Lung (tissue), 12 donors: ENCODE data around the gene ERAP2. TPM values are rescaled to one million over a fixed set of nuclear protein-coding genes. Genes with fewer than 3 reads are reported as not detected.
A peak's percentile ranks its signal among the peaks of the same experiment; 100 is the strongest.

Experiments
- ATAC-seq: fragments of 200-7000 bp; cut with Tn5 transposase; one replicate; pipeline ENCODE4 v1.9.1; 2020; ENCODE audit warnings: moderate number of reproducible peaks; ENCODE audit not compliant: insufficient read depth, low FRiP score
- DNase-seq, 3 donors: peaks; one replicate each; pipeline ENCODE4 v3.0.0-alpha.2; 2013 to 2017
- H3K27ac ChIP-seq, 2 donors: one replicate each; pipeline ENCODE4 v1.5.1; 2013; ENCODE audit warnings: mild to moderate bottlenecking in 2 of 2, moderate library complexity in 2 of 2, control low read depth in 1 of 2, inconsistent platforms in 1 of 2, low read depth in 1 of 2, low read length in 1 of 2
- H3K27me3 ChIP-seq, 3 donors: one replicate each; pipeline ENCODE4 v1.5.1; 2013; ENCODE audit warnings: low read length in 2 of 3; ENCODE audit not compliant: control insufficient read depth in 3 of 3, insufficient read depth in 3 of 3
- H3K36me3 ChIP-seq, 4 donors: one replicate each; pipeline ENCODE4 v1.5.1; 2013; ENCODE audit warnings: low read length in 4 of 4, mild to moderate bottlenecking in 1 of 4, moderate library complexity in 1 of 4; ENCODE audit not compliant: control insufficient read depth in 4 of 4, insufficient read depth in 4 of 4
- H3K4me1 ChIP-seq, 5 donors: one replicate each; pipeline ENCODE4 v1.5.1; 2013; ENCODE audit warnings: low read length in 5 of 5, mild to moderate bottlenecking in 2 of 5, moderate library complexity in 1 of 5; ENCODE audit not compliant: control insufficient read depth in 5 of 5, insufficient read depth in 5 of 5
- H3K4me3 ChIP-seq: one replicate; pipeline ENCODE4 v1.5.1; 2013; ENCODE audit warnings: mild to moderate bottlenecking, control low read depth, moderate library complexity
- H3K9ac ChIP-seq, 2 donors: one replicate each; pipeline ENCODE4 v1.5.1; 2013; ENCODE audit warnings: low read length in 2 of 2, control low read depth in 1 of 2; ENCODE audit not compliant: insufficient read depth in 1 of 2
- H3K9me3 ChIP-seq, 4 donors: one replicate each; pipeline ENCODE4 v1.5.1; 2013; ENCODE audit warnings: low read length in 3 of 4, mild to moderate bottlenecking in 1 of 4, moderate library complexity in 1 of 4; ENCODE audit not compliant: control insufficient read depth in 4 of 4, insufficient read depth in 3 of 4
- WGBS, 2 donors: extraction: QIAGEN DNeasy Blood & Tissue Kit; methylation state at CpG; one replicate each; pipeline ENCODE4 v1.1.7; 2013; 5-methylcytosine and 5-hydroxymethylcytosine counted together
- polyA plus RNA-seq, 2 donors: library from polyadenylated mRNA; stranded (reverse); fragments of 200-250 nt; gene quantifications; one replicate each; pipeline ENCODE4 v1.2.1, GENCODE V29; 2013
- total RNA-seq, 2 donors: library from RNA; depleted of rRNA in 1 of 2; stranded (reverse); fragments of >200 nt in 1 of 2; gene quantifications; one replicate each; pipeline ENCODE4 v1.2.1, GENCODE V29; 2014 to 2021
- TF ChIP-seq, protein P1 (sequence below): IDR thresholded peaks from 2 replicates; pipeline ENCODE4 v1.5.1; 2012; ENCODE audit warnings: mild to moderate bottlenecking; ENCODE audit errors: control extremely low read depth, extremely low read depth
- donor health status: control.
- donor health status: control.
- donor health status: Bipolar disorder and iron deficiency.
- donor health status: healthy.
- donor health status: DM: yes; HTN: yes; CAD: no.

Gene ERAP2
- total and polyA plus RNA-seq, 4 donors, result 2.8 to 19.8 (median 8.2) TPM

DNA sequence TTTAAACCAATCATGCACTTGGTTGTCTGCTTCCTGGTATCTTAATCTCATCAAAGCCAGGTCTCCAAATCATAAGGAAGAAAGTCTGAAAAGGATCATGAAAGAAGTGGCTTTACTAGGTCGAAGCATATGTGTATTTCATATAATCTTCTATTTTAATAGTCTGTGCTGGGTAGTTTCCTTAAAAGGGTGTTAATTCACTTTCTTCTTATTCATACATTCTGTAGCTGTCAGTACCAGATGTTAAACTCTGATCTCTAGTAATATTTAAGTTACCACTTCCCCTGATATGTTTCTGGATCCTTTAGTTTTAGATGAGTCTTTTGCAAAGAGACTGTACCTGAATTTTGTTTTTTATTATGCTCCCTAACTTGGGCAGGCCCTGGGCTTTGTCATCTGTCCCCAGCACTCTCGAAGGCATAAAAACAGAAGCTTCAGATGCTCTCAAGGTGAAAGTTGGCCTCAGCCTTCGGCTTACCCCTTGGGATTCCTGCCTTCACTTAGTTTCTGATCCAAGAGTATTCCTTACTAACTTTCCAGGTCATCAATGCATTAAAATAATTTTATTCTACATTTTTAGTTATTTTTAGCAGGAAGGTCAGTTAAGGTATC lies 44.5 kb downstream of the ERAP2 start:
- ATAC-seq, result no peak
- 68 to 82% methylated on average over 3 of the region's 3 CpGs for WGBS, 2 donors
- no peak overlapping the region for H3K4me3 ChIP-seq
- no peaks in the 10 kb centered on the region for H3K27me3 ChIP-seq
- no peaks in the 10 kb centered on the region for H3K9me3 ChIP-seq
- H3K36me3 ChIP-seq, result peaks cover 0 to 4% (median 2%) of the 10 kb centered on the region in 4 donors
- H3K27ac ChIP-seq, result peak overlapping the region in 1 of 2 donors; percentile 33
- no peaks in the 10 kb centered on the region for H3K4me1 ChIP-seq
- DNase-seq, result no peak
- TF ChIP-seq, protein P1, sequence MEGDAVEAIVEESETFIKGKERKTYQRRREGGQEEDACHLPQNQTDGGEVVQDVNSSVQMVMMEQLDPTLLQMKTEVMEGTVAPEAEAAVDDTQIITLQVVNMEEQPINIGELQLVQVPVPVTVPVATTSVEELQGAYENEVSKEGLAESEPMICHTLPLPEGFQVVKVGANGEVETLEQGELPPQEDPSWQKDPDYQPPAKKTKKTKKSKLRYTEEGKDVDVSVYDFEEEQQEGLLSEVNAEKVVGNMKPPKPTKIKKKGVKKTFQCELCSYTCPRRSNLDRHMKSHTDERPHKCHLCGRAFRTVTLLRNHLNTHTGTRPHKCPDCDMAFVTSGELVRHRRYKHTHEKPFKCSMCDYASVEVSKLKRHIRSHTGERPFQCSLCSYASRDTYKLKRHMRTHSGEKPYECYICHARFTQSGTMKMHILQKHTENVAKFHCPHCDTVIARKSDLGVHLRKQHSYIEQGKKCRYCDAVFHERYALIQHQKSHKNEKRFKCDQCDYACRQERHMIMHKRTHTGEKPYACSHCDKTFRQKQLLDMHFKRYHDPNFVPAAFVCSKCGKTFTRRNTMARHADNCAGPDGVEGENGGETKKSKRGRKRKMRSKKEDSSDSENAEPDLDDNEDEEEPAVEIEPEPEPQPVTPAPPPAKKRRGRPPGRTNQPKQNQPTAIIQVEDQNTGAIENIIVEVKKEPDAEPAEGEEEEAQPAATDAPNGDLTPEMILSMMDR, result no peak
- H3K9ac ChIP-seq, result peak overlapping the region in 1 of 2 donors; percentile 28

DNA sequence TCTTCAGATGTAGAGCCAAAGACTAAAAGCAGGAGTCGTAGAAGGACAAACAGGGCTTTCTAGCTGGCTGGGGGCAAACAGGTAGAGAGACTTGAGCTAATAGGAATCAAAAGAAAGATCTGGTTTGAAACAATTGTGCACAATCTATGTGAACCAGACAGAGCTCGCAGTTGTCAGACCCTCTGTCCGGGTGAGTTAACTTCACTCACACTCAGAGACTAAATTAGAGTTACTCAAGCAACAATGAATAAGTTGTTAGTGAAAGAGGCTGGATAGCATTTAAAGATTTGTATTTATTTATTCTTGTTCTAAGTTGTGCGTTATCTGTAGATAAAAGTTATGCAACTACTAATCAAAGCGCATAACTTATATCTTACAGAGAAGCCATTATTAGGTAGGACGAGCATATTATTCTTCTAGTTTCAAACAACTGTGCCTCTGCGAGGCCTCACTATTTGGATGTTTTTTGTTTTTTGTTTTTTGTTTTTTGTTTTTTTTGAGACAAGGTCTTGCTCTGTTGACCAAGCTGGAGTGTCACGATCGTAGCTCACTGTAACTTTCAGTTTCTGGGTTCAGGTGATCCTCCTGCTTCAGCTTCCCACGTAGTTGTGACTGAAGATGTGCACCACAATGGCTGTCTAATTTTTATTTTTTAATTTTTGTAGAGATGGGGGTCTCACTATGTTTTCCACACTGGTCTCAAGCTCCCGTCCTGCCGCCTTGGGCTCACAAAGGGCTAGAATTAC lies 46.4 kb downstream of the ERAP2 start:
- ATAC-seq, result no peak
- 92 to 94% methylated on average over 12 of the region's 12 CpGs for WGBS, 2 donors

DNA sequence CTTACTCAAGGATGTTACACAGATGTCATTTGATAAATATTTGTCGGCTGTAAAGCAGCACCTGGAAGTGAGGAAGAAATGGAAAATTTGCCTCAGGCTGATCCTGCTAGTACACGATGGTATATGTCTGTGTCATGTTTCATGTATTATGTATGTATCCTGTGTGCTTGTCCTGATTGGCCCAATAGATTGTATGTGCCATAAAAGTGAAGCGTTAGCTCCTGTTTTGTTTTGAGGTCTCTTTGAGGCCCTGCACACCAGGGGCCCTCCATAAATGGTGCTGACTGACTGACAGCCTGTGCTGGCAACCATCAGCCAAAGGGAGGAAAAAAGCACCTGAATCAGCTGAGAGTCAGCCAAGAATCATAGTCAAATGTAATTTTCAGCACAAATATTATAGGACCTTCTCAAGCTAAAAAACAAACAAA lies 47.7 kb downstream of the ERAP2 start:
- Histone ChIP-seq H3K4me3 (no peak overlapping the region), H3K36me3 (peaks cover 0 to 2% (median 1%) of the 10 kb centered on the region in 4 donors), H3K9ac (no peak overlapping the region), H3K9me3 (no peaks in the 10 kb centered on the region), H3K27me3 (no peaks in the 10 kb centered on the region), H3K27ac (no peak overlapping the region), H3K4me1 (peaks cover 0 to 3% (median 0%) of the 10 kb centered on the region in 5 donors)
- 72 to 75% methylated on average over 3 of the region's 3 CpGs for WGBS, 2 donors
- TF ChIP-seq, protein P1, result no peak
- DNase-seq (no peak), ATAC-seq (no peak)

More for the DNA sequence above, 46.4 kb downstream of the ERAP2 start:
- TF ChIP-seq, protein P1, result no peak
- peak in 2 of 3 donors; percentile 32 to 65 for DNase-seq
- no peaks in the 10 kb centered on the region for H3K4me1 ChIP-seq
- H3K4me3 ChIP-seq, result no peak overlapping the region
- peaks cover 0 to 4% (median 1%) of the 10 kb centered on the region in 4 donors for H3K36me3 ChIP-seq
- H3K9ac ChIP-seq, result no peak overlapping the region
- H3K27me3 ChIP-seq, result no peaks in the 10 kb centered on the region
- no peaks in the 10 kb centered on the region for H3K9me3 ChIP-seq
- peak overlapping the region in 1 of 2 donors; percentile 33 for H3K27ac ChIP-seq
